Trophoblast cell (in vitro differentiated cells and primary cell): Measurements from ENCODE around the gene TTC13.

Source experiments
- DNase-seq, 2 donors: peaks; one replicate each; pipeline ENCODE4 v3.0.0-alpha.2; 2016
- H2AFZ ChIP-seq: 2 replicates; pipeline ENCODE4 v1.6.1; 2013; ENCODE audit warnings: low read length, moderate library complexity, mild to moderate bottlenecking; ENCODE audit not compliant: insufficient read depth, poor library complexity
- H2AK5ac ChIP-seq: 2 replicates; pipeline ENCODE4 v1.6.1; 2013; ENCODE audit warnings: mild to moderate bottlenecking, low read length
- H2BK120ac ChIP-seq: 2 replicates; pipeline ENCODE4 v1.6.1; 2013; ENCODE audit warnings: low read length, mild to moderate bottlenecking, moderate library complexity; ENCODE audit not compliant: insufficient read depth, poor library complexity
- H2BK12ac ChIP-seq: 2 replicates; pipeline ENCODE4 v1.6.1; 2013; ENCODE audit warnings: mild to moderate bottlenecking, low read length, moderate library complexity
- H2BK5ac ChIP-seq: 2 replicates; pipeline ENCODE4 v1.6.1; 2013; ENCODE audit warnings: low read length, low read depth, moderate library complexity, mild to moderate bottlenecking; ENCODE audit not compliant: poor library complexity
- H3K14ac ChIP-seq: 2 replicates; pipeline ENCODE4 v1.6.1; 2013; ENCODE audit warnings: mild to moderate bottlenecking, low read length
- H3K18ac ChIP-seq: 2 replicates; pipeline ENCODE4 v1.6.1; 2013; ENCODE audit warnings: mild to moderate bottlenecking, low read length
- H3K23ac ChIP-seq: 2 replicates; pipeline ENCODE4 v1.6.1; 2013; ENCODE audit warnings: low read length
- H3K27ac ChIP-seq: 2 replicates; pipeline ENCODE4 v1.5.1; 2013; ENCODE audit warnings: low read depth, mild to moderate bottlenecking, inconsistent platforms, low read length, moderate library complexity
- H3K27me3 ChIP-seq: 2 replicates; pipeline ENCODE4 v1.6.1; 2013; ENCODE audit warnings: inconsistent platforms, mild to moderate bottlenecking, low read length, moderate library complexity; ENCODE audit not compliant: insufficient read depth
- H3K36me3 ChIP-seq, 2 experiments: 1 replicate in 1 of 2; 2 replicates in 1 of 2; pipeline ENCODE4 v1.6.1; 2013; ENCODE audit warnings: low read length in 2 of 2, mild to moderate bottlenecking in 2 of 2, moderate library complexity in 1 of 2; ENCODE audit not compliant: insufficient read depth in 2 of 2, control insufficient read depth in 1 of 2
- H3K4ac ChIP-seq: 2 replicates; pipeline ENCODE4 v1.6.1; 2013; ENCODE audit warnings: low read depth, mild to moderate bottlenecking, low read length, moderate library complexity
- H3K4me1 ChIP-seq, 2 experiments: 1 replicate in 1 of 2; 2 replicates in 1 of 2; pipeline ENCODE4 v1.6.1; 2013; ENCODE audit warnings: low read length in 2 of 2, mild to moderate bottlenecking in 2 of 2, moderate library complexity in 1 of 2; ENCODE audit not compliant: insufficient read depth in 2 of 2, control insufficient read depth in 1 of 2
- H3K4me2 ChIP-seq: 2 replicates; pipeline ENCODE4 v1.6.1; 2013; ENCODE audit warnings: inconsistent platforms, mild to moderate bottlenecking, low read length, moderate library complexity
- H3K4me3 ChIP-seq: 2 replicates; pipeline ENCODE4 v1.5.1; 2013; ENCODE audit warnings: mild to moderate bottlenecking, low read depth, low read length, inconsistent platforms
- H3K79me1 ChIP-seq: one replicate; pipeline ENCODE4 v1.6.1; 2013; ENCODE audit warnings: low read length
- H3K79me2 ChIP-seq: 2 replicates; pipeline ENCODE4 v1.6.1; 2013; ENCODE audit warnings: low read length, mild to moderate bottlenecking; ENCODE audit not compliant: control insufficient read depth, insufficient read depth, poor library complexity
- H3K9ac ChIP-seq: 2 replicates; pipeline ENCODE4 v1.6.1; 2013; ENCODE audit warnings: mild to moderate bottlenecking, low read length
- H3K9me3 ChIP-seq: 2 replicates; pipeline ENCODE4 v1.6.1; 2013; ENCODE audit warnings: low read depth, mild to moderate bottlenecking, control low read depth, inconsistent platforms, low read length; ENCODE audit not compliant: insufficient read depth
- H4K12ac ChIP-seq: 2 replicates; pipeline ENCODE4 v1.6.1; 2013; ENCODE audit warnings: low read depth, mild to moderate bottlenecking, low read length, moderate library complexity
- H4K8ac ChIP-seq: 2 replicates; pipeline ENCODE4 v1.6.1; 2013; ENCODE audit warnings: low read depth, mild to moderate bottlenecking, low read length, moderate library complexity
- H4K91ac ChIP-seq: one replicate; pipeline ENCODE4 v1.6.1; 2013; ENCODE audit warnings: low read depth, mild to moderate bottlenecking, low read length, moderate library complexity
- WGBS: extraction: QIAGEN DNeasy Blood & Tissue Kit; methylation state at CpG from one replicate; pipeline ENCODE4 v1.1.7; 2013; ENCODE audit warnings: missing lambda C conversion rate; ENCODE audit not compliant: insufficient read length, insufficient coverage; ENCODE audit errors: extremely low coverage; 5-methylcytosine and 5-hydroxymethylcytosine counted together

Gene TTC13

GRCh38 chr1:230938924-230939368, 39.7 kb downstream of the TTC13 start:
- no peak overlapping the region for H2BK12ac ChIP-seq
- H3K9me3 ChIP-seq, result no peaks in the 10 kb centered on the region
- H2AK5ac ChIP-seq, result no peak overlapping the region
- H3K18ac ChIP-seq, result no peak overlapping the region
- H3K23ac ChIP-seq, result no peak overlapping the region
- H3K4me2 ChIP-seq, result no peak overlapping the region
- no peaks in the 10 kb centered on the region for H3K36me3 ChIP-seq
- no peak overlapping the region for H3K9ac ChIP-seq
- no peak overlapping the region for H2BK5ac ChIP-seq
- no peaks in the 10 kb centered on the region for H3K27me3 ChIP-seq
- H4K8ac ChIP-seq, result no peak overlapping the region
- no peaks in the 10 kb centered on the region for H3K79me2 ChIP-seq
- no peaks in the 10 kb centered on the region for H3K79me1 ChIP-seq
- H3K4me1 ChIP-seq, result no peaks in the 10 kb centered on the region
- H3K27ac ChIP-seq, result no peak overlapping the region
- no CpG with 5 or more reads among the region's 2 CpGs for WGBS
- H2BK120ac ChIP-seq, result no peak overlapping the region
- H2AFZ ChIP-seq, result no peak overlapping the region
- H3K14ac ChIP-seq, result no peak overlapping the region
- H3K4ac ChIP-seq, result no peak overlapping the region
- H4K91ac ChIP-seq, result no peak overlapping the region
- no peak overlapping the region for H3K4me3 ChIP-seq
- DNase-seq, result no peak
- H4K12ac ChIP-seq, result no peak overlapping the region

GRCh38 chr1:230937371-230937770, 41.3 kb downstream of the TTC13 start:
- Histone ChIP-seq H3K4me2 (no peak overlapping the region), H3K79me2 (no peaks in the 10 kb centered on the region), H2BK120ac (no peak overlapping the region), H3K4me3 (no peak overlapping the region), H3K18ac (no peak overlapping the region), H3K27ac (no peak overlapping the region), H3K9ac (no peak overlapping the region), H3K79me1 (no peaks in the 10 kb centered on the region), H2AK5ac (no peak overlapping the region), H3K27me3 (no peaks in the 10 kb centered on the region), H4K12ac (no peak overlapping the region), H3K4ac (no peak overlapping the region), H2BK12ac (no peak overlapping the region), H3K14ac (no peak overlapping the region), H3K36me3 (no peaks in the 10 kb centered on the region), H4K91ac (no peak overlapping the region), H3K9me3 (no peaks in the 10 kb centered on the region), H4K8ac (no peak overlapping the region), H3K23ac (no peak overlapping the region), H2BK5ac (no peak overlapping the region), H2AFZ (no peak overlapping the region), H3K4me1 (no peaks in the 10 kb centered on the region)
- no peak for DNase-seq
- WGBS, result no CpG with 5 or more reads among the region's 2 CpGs

DNA sequence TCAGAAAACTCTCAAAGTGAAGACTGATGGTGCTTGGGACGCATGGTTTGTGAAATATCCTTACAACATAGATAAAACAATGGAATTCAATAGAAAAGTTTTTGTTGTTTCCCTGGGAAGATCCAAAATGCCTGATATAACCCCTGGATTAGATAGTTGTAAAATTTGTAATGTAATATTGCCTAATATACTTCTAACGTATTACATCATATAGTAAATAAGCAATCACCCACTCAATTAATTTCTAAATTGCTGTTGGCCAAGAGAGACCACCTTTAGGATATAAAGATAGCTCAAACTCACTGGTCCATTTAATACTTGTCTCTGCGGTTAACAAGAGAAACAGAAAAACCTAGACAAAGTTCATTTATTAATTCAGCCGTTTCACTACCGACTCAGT, 42.2 kb downstream of the TTC13 start:
- WGBS, result no CpG with 5 or more reads among the region's 5 CpGs
- no peak overlapping the region for H3K4me3 ChIP-seq
- no peak overlapping the region for H4K12ac ChIP-seq
- H3K23ac ChIP-seq, result no peak overlapping the region
- H3K9me3 ChIP-seq, result no peaks in the 10 kb centered on the region
- no peak overlapping the region for H3K4ac ChIP-seq
- no peaks in the 10 kb centered on the region for H3K4me1 ChIP-seq
- no peaks in the 10 kb centered on the region for H3K79me1 ChIP-seq
- H3K18ac ChIP-seq, result no peak overlapping the region
- H3K27me3 ChIP-seq, result no peaks in the 10 kb centered on the region
- no peak overlapping the region for H4K8ac ChIP-seq
- no peak overlapping the region for H2AFZ ChIP-seq
- no peak overlapping the region for H4K91ac ChIP-seq
- H2BK120ac ChIP-seq, result no peak overlapping the region
- H2AK5ac ChIP-seq, result no peak overlapping the region
- no peak overlapping the region for H2BK5ac ChIP-seq
- DNase-seq, result no peak
- no peak overlapping the region for H3K27ac ChIP-seq
- no peak overlapping the region for H3K9ac ChIP-seq
- H3K14ac ChIP-seq, result no peak overlapping the region
- H3K79me2 ChIP-seq, result no peaks in the 10 kb centered on the region
- no peaks in the 10 kb centered on the region for H3K36me3 ChIP-seq
- no peak overlapping the region for H2BK12ac ChIP-seq
- H3K4me2 ChIP-seq, result no peak overlapping the region

DNA sequence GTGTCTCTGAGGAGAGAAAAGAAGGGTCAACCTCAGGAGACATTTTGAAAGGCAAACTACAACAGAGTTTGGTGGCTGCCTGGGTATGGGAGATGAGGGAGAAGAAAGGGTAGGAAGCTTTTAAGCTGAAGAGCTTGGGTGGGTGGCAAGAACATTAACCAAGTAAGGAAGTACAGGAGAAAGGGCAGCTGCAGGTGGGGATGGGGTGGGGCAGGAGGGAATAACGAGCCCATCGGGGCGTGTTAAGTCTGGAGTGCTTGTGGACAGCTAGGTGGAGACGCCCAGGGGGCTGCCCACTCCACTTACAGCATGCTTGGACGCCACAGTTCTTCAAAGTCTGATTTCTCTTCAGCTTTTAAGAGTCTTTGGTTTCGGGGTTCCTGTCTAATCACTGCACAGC, 42.8 kb downstream of the TTC13 start:
- no peak overlapping the region for H2BK12ac ChIP-seq
- WGBS, result no CpG with 5 or more reads among the region's 6 CpGs

More for the DNA sequence above, 42.8 kb downstream of the TTC13 start:
- H2BK120ac ChIP-seq, result no peak overlapping the region
- no peak overlapping the region for H3K18ac ChIP-seq
- no peak overlapping the region for H3K9ac ChIP-seq
- H3K4me2 ChIP-seq, result no peak overlapping the region
- H2AK5ac ChIP-seq, result no peak overlapping the region
- H3K79me1 ChIP-seq, result no peaks in the 10 kb centered on the region
- no peak overlapping the region for H3K4me3 ChIP-seq
- DNase-seq, result no peak
- H4K8ac ChIP-seq, result no peak overlapping the region
- H2AFZ ChIP-seq, result no peak overlapping the region
- no peaks in the 10 kb centered on the region for H3K36me3 ChIP-seq
- H3K4me1 ChIP-seq, result no peaks in the 10 kb centered on the region
- H3K4ac ChIP-seq, result no peak overlapping the region
- H3K27me3 ChIP-seq, result no peaks in the 10 kb centered on the region
- no peak overlapping the region for H4K12ac ChIP-seq
- no peak overlapping the region for H3K14ac ChIP-seq
- no peak overlapping the region for H3K27ac ChIP-seq
- no peak overlapping the region for H2BK5ac ChIP-seq
- no peak overlapping the region for H3K23ac ChIP-seq
- no peaks in the 10 kb centered on the region for H3K79me2 ChIP-seq
- no peaks in the 10 kb centered on the region for H3K9me3 ChIP-seq
- H4K91ac ChIP-seq, result no peak overlapping the region
